Caco-2 (cell line): ENCODE measurements around the gene MICU2. TPM values are rescaled to one million over a fixed set of nuclear protein-coding genes. Genes with fewer than 3 reads are reported as not detected.

ENCODE experiments used
- BruUV-seq: library from RNA; stranded (reverse); fragments of 400-500 nt; replicated peaks from 2 replicates; lab custom pipeline; 2021; lab: Mats Ljungman, UMichigan
- CTCF ChIA-PET: fragments of 300-600 bp; sonication (Branson Sonifier 250); formaldehyde crosslinking; loops from one replicate; lab custom pipeline; 2022; ENCODE audit warnings: antibody characterized with exemption; lab: Charles Lee
- POLR2A ChIA-PET: fragments of 300-600 bp; sonication (Branson Sonifier 250); formaldehyde crosslinking; loops from one replicate; lab custom pipeline; 2022; ENCODE audit warnings: antibody characterized with exemption; lab: Charles Lee
- DNase-seq, 2 experiments: peaks; one replicate each; pipeline versions ENCODE4 v3.0.0 to v3.0.0-alpha.2; 2020 to 2022
- H3K27me3 ChIP-seq: replicated peaks from 2 replicates; pipeline ENCODE4 v1.6.0; 2011; ENCODE audit warnings: low read length; ENCODE audit not compliant: control insufficient read depth, insufficient read depth
- H3K36me3 ChIP-seq: 2 replicates; pipeline ENCODE4 v1.5.1; 2011; ENCODE audit warnings: low read length; ENCODE audit not compliant: control insufficient read depth, insufficient read depth
- H3K4me1 ChIP-seq: fragments of 250-450 bp; sonication (Bioruptor Pico); 2 replicates; pipeline ENCODE4 v1.5.1; 2020; ENCODE audit warnings: mild to moderate bottlenecking
- H3K4me3 ChIP-seq: 2 replicates; pipeline ENCODE4 v1.5.1; 2011; ENCODE audit warnings: low read depth, mild to moderate bottlenecking, control low read depth, low read length
- H3K9me3 ChIP-seq: fragments of 250-450 bp; sonication (Bioruptor Pico); 2 replicates; pipeline ENCODE4 v1.5.1; 2020; ENCODE audit warnings: mild to moderate bottlenecking, moderate library complexity
- H3K27ac Mint-ChIP-seq: one replicate; pipeline ENCODE4 v1.8.0; 2022; ENCODE audit warnings: mixed read lengths; ENCODE audit not compliant: unreplicated experiment
- H3K27me3 Mint-ChIP-seq: one replicate; pipeline ENCODE4 v1.8.0; 2022; ENCODE audit warnings: mixed read lengths; ENCODE audit not compliant: insufficient read depth, unreplicated experiment
- H3K36me3 Mint-ChIP-seq: one replicate; pipeline ENCODE4 v1.8.0; 2022; ENCODE audit warnings: mild to moderate bottlenecking, mixed read lengths; ENCODE audit not compliant: insufficient read depth, unreplicated experiment
- H3K4me1 Mint-ChIP-seq: one replicate; pipeline ENCODE4 v1.8.0; 2022; ENCODE audit warnings: low read depth, mixed read lengths; ENCODE audit not compliant: unreplicated experiment
- H3K4me3 Mint-ChIP-seq: one replicate; pipeline ENCODE4 v1.8.0; 2022; ENCODE audit warnings: mild to moderate bottlenecking, moderate library complexity, mixed read lengths; ENCODE audit not compliant: unreplicated experiment
- H3K9me3 Mint-ChIP-seq: one replicate; pipeline ENCODE4 v1.8.0; 2022; ENCODE audit warnings: mixed read lengths; ENCODE audit not compliant: unreplicated experiment
- CTCF ChIP-seq, 2 experiments: fragments of 200-600 bp in 1 of 2; IDR thresholded peaks; 1 replicate in 1 of 2; 2 replicates in 1 of 2; pipeline versions ENCODE4 v1.5.1 to v1.8.0; 2011 to 2022; ENCODE audit warnings: antibody characterized with exemption in 1 of 2, control low read depth in 1 of 2, inconsistent platforms in 1 of 2, low read depth in 1 of 2, low read length in 1 of 2, mild to moderate bottlenecking in 1 of 2, moderate library complexity in 1 of 2; ENCODE audit not compliant: insufficient read depth in 1 of 2, severe bottlenecking in 1 of 2, unreplicated experiment in 1 of 2
- intact Hi-C: fragments of 100-400 bp; cut with micrococcal nuclease; formaldehyde crosslinking; loops from one replicate; pipeline ENCODE4 v1.10.0; 2022; ENCODE audit not compliant: unreplicated experiment
- total RNA-seq: library from RNA; stranded (reverse); gene quantifications from 2 replicates; pipeline ENCODE4 v1.2.3, GENCODE V29; 2022

Gene MICU2
- total RNA-seq, 1 experiment from 2014 or later: 43.1 TPM

DNA sequence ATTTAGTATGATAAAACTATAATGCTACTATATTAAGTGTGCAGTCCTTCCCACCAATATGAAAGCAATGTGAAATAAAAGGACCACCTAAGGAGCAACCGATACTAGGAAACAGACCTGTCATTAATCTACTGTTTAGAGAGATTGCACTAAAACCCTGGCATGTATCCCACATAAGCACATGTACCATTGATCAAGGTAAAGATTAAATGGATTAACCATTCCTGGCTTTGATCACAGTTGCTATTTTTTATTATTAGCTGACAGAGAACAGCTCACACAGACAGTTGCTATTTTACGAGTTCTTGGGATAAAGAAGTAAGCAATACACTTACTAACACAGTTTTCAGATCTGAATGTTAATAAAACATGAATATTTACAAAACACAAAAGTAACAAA, 87.2 kb downstream of the MICU2 start:
- peaks cover 7% of the 10 kb centered on the region for H3K4me1 Mint-ChIP-seq
- intact Hi-C loops: no loop called here
- no peak for TF ChIP-seq CTCF (IDR thresholded peaks at IDR 0.05; ENCODE audit: insufficient read depth in 1 of 2, low read depth in 1 of 2, low read length in 1 of 2, severe bottlenecking in 1 of 2, unreplicated experiment in 1 of 2)
- H3K4me3 Mint-ChIP-seq: no peak overlapping the region
- no peak overlapping the region for H3K27ac Mint-ChIP-seq
- Histone ChIP-seq H3K27me3 (no peaks in the 10 kb centered on the region), H3K36me3 (no peaks in the 10 kb centered on the region; the same call in 1 of the 2 replicates), H3K4me1 (no peaks in the 10 kb centered on the region), H3K9me3 (no peaks in the 10 kb centered on the region), H3K4me3 (no peak overlapping the region)
- no TSS peak for BruUV-seq
- DNase-seq: no peak
- H3K27me3 Mint-ChIP-seq: no peaks in the 10 kb centered on the region
- peaks cover 18% of the 10 kb centered on the region for H3K36me3 Mint-ChIP-seq
- ChIA-PET CTCF (no interaction called here), POLR2A (no interaction called here)
- H3K9me3 Mint-ChIP-seq: no peaks in the 10 kb centered on the region

DNA sequence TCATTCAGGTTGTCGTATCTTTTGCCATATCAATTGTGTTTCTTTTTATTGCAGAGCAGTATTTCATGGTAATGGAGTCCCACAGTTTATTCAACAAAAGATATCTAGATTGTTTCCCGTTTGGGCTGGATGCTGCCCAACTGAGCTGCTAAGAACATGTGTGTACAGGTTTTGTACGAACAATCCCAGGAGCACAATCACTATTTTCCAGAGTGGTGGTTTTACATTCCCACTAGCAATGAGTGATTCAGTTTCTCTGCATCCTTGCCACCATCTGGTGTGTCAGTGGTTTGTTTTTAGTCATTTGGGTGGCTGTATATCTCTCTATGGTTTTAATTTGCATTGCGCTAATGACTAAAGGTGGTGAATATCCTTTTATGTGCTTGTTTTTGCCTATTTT, 92.1 kb downstream of the MICU2 start:
- CTCF ChIA-PET: no interaction called here
- H3K9me3 Mint-ChIP-seq: no peaks in the 10 kb centered on the region

GRCh38 chr13:21504379-21504778, 99.6 kb downstream of the MICU2 start:
- Histone ChIP-seq H3K36me3 (no peaks in the 10 kb centered on the region; the same call in 1 of the 2 replicates), H3K27me3 (no peaks in the 10 kb centered on the region), H3K9me3 (no peaks in the 10 kb centered on the region), H3K4me3 (no peak overlapping the region), H3K4me1 (no peaks in the 10 kb centered on the region)
- DNase-seq: no peak
- Mint-ChIP-seq H3K9me3 (no peaks in the 10 kb centered on the region), H3K27me3 (no peaks in the 10 kb centered on the region), H3K27ac (no peak overlapping the region), H3K36me3 (peaks cover 23% of the 10 kb centered on the region), H3K4me3 (no peak overlapping the region), H3K4me1 (no peaks in the 10 kb centered on the region)
- BruUV-seq: no TSS peak
- POLR2A ChIA-PET: no interaction called here
- CTCF ChIA-PET: no interaction called here
- intact Hi-C loops: no loop called here
- no peak for TF ChIP-seq CTCF (IDR thresholded peaks at IDR 0.05; ENCODE audit: insufficient read depth in 1 of 2, low read depth in 1 of 2, low read length in 1 of 2, severe bottlenecking in 1 of 2, unreplicated experiment in 1 of 2)

More for the DNA sequence above, 92.1 kb downstream of the MICU2 start:
- Histone ChIP-seq H3K9me3 (no peaks in the 10 kb centered on the region), H3K4me3 (no peak overlapping the region), H3K36me3 (no peaks in the 10 kb centered on the region; the same call in none of the 2 replicates), H3K27me3 (no peaks in the 10 kb centered on the region), H3K4me1 (no peaks in the 10 kb centered on the region)
- Mint-ChIP-seq H3K4me1 (no peaks in the 10 kb centered on the region), H3K36me3 (peaks cover 23% of the 10 kb centered on the region), H3K27ac (no peak overlapping the region), H3K27me3 (no peaks in the 10 kb centered on the region), H3K4me3 (no peak overlapping the region)
- DNase-seq: no peak
- BruUV-seq: no TSS peak
- intact Hi-C loops: no loop called here
- POLR2A ChIA-PET: no interaction called here
- TF ChIP-seq CTCF (IDR thresholded peaks at IDR 0.05; ENCODE audit: insufficient read depth in 1 of 2, low read depth in 1 of 2, low read length in 1 of 2, severe bottlenecking in 1 of 2, unreplicated experiment in 1 of 2): no peak
